ENCODE results near the gene UBE2D2.

GRCh38 chr5:139646111-139646510 is 85.0 kb downstream of the UBE2D2 start:
- no peak for TF ChIP-seq CTCF (IDR thresholded peaks at IDR 0.05)
- TF ChIP-seq POLR2A (IDR thresholded peaks at IDR 0.05): no peak
